Thyroid gland (tissue), 4 donors: ENCODE results near the gene INCENP.

ENCODE experiments used
- CTCF ChIP-seq, 6 experiments: fragments of 200-600 bp in 3 of 6; fragments of 450-650 bp in 3 of 6; sonication (generic) in 3 of 6; IDR thresholded peaks; one replicate each; pipeline ENCODE4 v1.5.1; 2016 to 2019; ENCODE audit warnings: antibody characterized with exemption in 6 of 6, mild to moderate bottlenecking in 2 of 6, inconsistent platforms in 1 of 6, moderate library complexity in 1 of 6
- POLR2A ChIP-seq, 2 donors: fragments of 450-650 bp; IDR thresholded peaks; one replicate each; pipeline ENCODE4 v1.6.1; 2017; ENCODE audit warnings: antibody characterized with exemption in 2 of 2, mild to moderate bottlenecking in 2 of 2, moderate library complexity in 1 of 2

- TF ChIP-seq CTCF (IDR thresholded peaks at IDR 0.05) (no peak), POLR2A (IDR thresholded peaks at IDR 0.05) (no peak)
Observed at GRCh38 chr11:62146476-62147200, 22.8 kb downstream of the INCENP start.
